ENCODE measurements around the gene ANKRD35.
A peak's percentile ranks its signal among the peaks of the same experiment; 100 is the strongest.
"Not testable (repeated sequence)": the region's sequence is repeated elsewhere in the genome, so short reads cannot be mapped to it uniquely, and the experiment has no call there.

Gene ANKRD35, protein sequence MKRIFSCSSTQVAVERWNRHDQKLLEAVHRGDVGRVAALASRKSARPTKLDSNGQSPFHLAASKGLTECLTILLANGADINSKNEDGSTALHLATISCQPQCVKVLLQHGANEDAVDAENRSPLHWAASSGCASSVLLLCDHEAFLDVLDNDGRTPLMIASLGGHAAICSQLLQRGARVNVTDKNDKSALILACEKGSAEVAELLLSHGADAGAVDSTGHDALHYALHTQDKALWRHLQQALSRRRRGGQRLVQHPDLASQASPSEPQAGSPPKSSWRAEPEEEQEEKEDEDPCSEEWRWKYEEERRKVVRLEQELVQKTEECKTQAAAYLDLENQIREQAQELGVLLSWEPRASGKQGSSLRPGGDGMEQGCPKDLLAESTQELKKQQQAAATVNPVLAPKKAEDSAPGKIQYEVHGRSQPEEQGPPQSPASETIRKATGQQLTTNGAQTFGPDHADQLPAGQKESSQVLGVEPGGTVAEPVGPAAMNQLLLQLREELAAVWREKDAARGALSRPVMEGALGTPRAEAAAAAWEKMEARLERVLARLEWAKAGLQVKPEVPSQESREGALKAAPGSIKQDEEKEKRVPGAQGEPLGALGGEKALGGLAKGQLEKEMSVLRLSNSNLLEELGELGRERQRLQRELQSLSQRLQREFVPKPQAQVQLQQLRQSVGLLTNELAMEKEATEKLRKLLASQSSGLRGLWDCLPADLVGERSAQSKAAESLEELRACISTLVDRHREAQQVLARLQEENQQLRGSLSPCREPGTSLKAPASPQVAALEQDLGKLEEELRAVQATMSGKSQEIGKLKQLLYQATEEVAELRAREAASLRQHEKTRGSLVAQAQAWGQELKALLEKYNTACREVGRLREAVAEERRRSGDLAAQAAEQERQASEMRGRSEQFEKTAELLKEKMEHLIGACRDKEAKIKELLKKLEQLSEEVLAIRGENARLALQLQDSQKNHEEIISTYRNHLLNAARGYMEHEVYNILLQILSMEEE

DNA sequence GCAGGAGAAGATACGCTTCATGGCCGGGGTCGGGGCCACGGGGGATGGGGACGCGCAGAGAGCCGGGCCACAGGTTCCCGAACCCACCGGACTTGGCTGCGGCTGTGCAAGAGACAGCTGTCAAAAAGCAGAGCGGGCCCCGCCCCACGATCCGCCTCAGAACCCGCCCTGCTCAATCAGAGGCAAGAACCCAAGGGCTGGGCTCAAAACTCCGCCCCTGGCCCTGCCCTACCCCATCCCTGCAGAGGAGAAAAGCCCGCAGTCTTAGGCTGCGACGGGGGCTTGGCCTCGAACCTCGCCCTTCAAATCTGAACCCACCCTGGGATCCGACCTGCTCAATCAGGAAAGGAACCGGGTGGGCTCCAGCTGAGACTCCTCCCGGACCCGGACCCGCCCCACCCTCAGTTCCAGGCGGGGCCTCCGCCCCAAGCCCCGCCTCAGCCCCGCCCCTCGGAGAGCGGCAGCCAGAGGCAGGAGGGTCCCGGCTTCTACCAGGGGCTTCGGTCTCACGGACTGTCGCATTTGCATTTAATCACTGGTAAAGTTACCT, at the start of gene ANKRD35:
Gene ANKRD35, minus strand, starts transcription at position 129 of the 550 bp plus-strand sequence. Its CDS starts 108 bp downstream, at position 21.
- peak; percentile 72 for DNase-seq (ENCODE audit: low read depth)
- TF ChIP-seq, protein P1, sequence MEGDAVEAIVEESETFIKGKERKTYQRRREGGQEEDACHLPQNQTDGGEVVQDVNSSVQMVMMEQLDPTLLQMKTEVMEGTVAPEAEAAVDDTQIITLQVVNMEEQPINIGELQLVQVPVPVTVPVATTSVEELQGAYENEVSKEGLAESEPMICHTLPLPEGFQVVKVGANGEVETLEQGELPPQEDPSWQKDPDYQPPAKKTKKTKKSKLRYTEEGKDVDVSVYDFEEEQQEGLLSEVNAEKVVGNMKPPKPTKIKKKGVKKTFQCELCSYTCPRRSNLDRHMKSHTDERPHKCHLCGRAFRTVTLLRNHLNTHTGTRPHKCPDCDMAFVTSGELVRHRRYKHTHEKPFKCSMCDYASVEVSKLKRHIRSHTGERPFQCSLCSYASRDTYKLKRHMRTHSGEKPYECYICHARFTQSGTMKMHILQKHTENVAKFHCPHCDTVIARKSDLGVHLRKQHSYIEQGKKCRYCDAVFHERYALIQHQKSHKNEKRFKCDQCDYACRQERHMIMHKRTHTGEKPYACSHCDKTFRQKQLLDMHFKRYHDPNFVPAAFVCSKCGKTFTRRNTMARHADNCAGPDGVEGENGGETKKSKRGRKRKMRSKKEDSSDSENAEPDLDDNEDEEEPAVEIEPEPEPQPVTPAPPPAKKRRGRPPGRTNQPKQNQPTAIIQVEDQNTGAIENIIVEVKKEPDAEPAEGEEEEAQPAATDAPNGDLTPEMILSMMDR (IDR thresholded peaks at IDR 0.05; ENCODE audit: insufficient read depth, low read depth, low read length, missing control alignments), result no peak
- peak within 1 kb of the TSS; percentile 70 for H3K4me3 ChIP-seq (ENCODE audit: low read depth, low read length)

DNA sequence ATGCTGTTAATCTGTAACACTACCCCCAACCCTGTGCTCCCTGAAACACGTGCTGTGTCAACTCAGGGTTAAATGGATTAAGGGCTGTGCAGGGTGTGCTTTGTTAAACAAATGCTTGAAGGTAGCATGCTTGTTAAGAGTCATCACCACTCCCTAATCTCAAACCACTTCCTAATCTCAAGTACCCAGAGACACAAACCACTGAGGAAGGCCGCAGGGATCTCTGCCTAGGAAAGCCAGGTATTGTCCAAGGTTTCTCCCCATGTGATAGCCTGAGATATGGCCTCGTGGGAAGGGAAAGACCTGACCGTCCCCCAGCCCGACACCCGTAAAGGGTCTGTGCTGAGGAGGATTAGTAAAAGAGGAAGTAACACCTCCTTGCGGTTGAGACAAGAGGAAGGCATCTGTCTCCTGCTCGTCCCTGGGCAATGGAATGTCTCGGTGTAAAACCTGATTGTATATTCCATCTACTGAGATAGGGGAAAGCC, 46.9 kb upstream of the ANKRD35 start:
- H3K4me3 ChIP-seq (ENCODE audit: low read depth, low read length), result not testable (repeated sequence)
- DNase-seq (ENCODE audit: low read depth), result peak; percentile 49

DNA sequence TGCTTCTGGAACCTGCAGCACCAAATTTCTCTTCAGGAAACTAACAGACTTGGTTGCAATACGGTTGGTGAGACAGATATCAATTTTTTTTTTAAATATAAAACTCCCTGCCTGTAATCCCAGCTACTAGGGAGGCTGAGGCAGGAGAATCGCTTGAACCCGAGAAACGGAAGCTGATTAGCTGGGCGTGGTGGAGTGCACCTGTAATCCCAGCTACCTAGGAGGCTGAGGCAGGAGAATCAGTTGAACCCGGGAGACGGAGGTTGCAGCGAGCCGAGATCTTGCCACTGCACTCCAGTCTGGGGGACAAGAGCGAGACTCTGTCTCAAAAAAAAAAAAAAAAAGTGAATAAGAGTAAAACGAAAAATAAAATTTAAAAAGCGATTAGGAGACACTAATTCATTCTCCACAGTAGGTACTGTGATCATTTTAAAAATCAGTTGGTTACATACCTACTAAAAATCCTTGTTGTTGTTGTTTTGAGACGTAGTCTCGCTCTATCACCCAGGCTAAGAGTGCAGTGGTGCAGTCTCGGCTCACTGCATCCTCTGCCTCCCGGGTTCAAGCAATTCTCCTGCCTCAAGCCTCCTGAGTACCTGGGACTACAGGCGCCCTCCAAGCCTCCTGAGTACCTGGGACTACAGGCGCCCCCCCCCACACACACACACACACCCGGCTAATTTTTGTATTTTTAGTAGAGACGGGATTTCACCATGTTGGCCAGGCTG, 42.4 kb upstream of the ANKRD35 start:
- peak overlapping the region; percentile 96 for H3K4me3 ChIP-seq (ENCODE audit: low read depth, low read length)
- peak; percentile 47 for DNase-seq (ENCODE audit: low read depth)
- TF ChIP-seq, protein P1 (IDR thresholded peaks at IDR 0.05; ENCODE audit: insufficient read depth, low read depth, low read length, missing control alignments), result no peak

DNA sequence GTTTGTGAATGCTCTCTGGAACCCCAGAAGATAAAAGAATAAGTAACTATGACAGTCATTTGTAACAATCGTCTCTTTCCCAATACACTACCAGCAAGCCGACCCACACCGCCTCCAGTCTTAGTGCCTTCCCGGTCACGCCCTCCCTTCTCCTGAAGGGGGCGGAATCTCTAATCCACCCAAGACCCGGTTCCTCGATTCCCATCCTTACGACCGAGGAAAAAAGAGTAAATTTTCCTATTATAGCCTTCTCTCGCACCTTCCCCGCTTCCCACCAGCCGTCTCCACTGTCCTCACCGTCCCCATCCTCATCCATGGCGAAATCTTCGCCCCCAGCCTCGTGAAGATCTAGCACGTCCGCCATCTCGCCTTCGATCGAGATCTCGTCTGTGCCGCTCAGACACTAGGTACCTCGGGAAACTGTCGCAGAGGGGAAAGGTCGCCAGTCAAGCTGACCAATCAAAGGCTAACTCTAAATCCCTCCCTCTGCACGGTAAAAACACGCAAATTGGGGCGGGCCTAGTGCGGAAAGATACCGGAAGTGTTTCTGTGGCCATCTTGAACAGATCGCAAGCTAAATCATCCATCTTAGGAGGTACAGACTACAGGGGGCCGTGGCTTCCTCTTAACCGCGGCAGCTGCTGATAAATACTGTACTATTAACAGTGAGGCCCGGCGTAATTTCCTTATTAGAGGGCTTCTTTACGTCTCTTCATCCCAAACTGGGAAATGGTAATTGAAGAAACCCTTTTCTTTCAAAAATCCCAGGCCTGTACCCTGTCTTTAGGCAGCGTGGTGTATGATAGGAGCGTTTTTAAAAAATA, 41.6 kb upstream of the ANKRD35 start, which contains the start of gene RBM8A:
Gene RBM8A, minus strand, starts transcription at position 422 of the 824 bp plus-strand sequence. Its CDS starts 58 bp downstream, at position 364.
- TF ChIP-seq, protein P1 (IDR thresholded peaks at IDR 0.05; ENCODE audit: insufficient read depth, low read depth, low read length, missing control alignments), result peak; percentile 64
- DNase-seq (ENCODE audit: low read depth), result peak; percentile 99
- peak within 1 kb of the TSS; percentile 96 for H3K4me3 ChIP-seq (ENCODE audit: low read depth, low read length)

DNA sequence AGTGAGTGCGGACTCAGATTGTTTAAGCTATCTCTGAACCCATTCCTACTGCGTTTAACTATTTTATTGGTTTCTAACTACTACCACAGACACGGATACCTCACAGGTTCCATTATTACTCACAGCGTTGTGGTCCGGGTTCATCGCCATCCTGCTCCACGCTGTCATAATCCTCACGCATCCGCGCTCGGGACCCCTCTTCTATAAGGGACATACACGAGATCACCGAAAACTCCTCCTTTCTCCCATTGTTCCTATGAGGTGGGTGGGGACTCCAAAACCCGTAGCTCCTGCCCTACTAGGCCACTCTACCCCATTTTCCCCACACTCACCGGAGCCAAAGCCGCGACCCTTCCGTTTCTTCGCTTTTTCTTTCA, 41.0 kb upstream of the ANKRD35 start:
- TF ChIP-seq, protein P1 (IDR thresholded peaks at IDR 0.05; ENCODE audit: insufficient read depth, low read depth, low read length, missing control alignments), result no peak
- DNase-seq (ENCODE audit: low read depth), result peak; percentile 26
- H3K4me3 ChIP-seq (ENCODE audit: low read depth, low read length), result peak overlapping the region; percentile 96

DNA sequence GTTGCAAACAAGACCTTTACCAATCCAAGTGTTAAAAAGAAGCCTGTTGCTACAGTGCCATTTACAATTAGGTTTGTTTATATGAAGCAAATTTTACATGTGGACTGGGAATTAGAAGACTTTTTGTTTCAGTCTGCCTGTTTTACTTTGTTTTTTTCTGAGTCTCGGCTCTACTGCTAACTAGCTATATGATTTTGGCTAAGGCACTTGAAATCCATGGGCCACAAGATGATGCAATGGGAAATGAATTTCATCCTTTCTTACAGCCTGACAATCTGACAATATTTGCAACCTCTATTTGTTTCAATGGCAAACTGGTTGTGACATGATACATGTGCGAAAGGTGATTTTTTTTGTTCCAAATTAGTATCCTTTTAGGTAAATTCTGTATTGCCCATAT, 36.6 kb upstream of the ANKRD35 start:
- no peak overlapping the region for H3K4me3 ChIP-seq (ENCODE audit: low read depth, low read length)
- DNase-seq (ENCODE audit: low read depth), result no peak
- TF ChIP-seq, protein P1 (IDR thresholded peaks at IDR 0.05; ENCODE audit: insufficient read depth, low read depth, low read length, missing control alignments), result no peak

DNA sequence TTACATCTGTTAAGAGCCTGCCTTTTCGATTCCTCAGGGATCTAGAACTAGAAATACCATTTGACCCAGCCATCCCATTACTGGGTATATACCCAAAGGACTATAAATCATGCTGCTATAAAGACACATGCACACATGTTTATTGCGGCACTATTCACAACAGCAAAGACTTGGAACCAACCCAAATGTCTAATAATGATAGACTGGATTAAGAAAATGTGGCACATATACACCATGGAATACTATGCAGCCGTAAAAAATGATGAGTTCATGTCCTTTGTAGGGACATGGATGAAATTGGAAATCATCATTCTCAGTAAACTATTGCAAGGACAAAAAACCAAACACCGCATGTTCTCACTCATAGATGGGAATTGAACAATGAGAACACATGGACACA, 34.6 kb upstream of the ANKRD35 start:
- H3K4me3 ChIP-seq (ENCODE audit: low read depth, low read length); DNase-seq (ENCODE audit: low read depth): not testable (repeated sequence)
